GM19099 (cell line): Measurements from ENCODE around the gene KRT2.

Experiments
- POLR2A ChIP-seq: IDR thresholded peaks from 3 replicates; pipeline ENCODE4 v1.6.1; 2011; ENCODE audit warnings: low read depth; ENCODE audit not compliant: insufficient read length; ENCODE audit errors: extremely low read depth

KRT2 gene

GRCh38 chr12:52687497-52688385 lies 35.7 kb upstream of the KRT2 start:
- no peak for TF ChIP-seq POLR2A

- TF ChIP-seq POLR2A: no peak
Measured at GRCh38 chr12:52686756-52687487, 34.9 kb upstream of the KRT2 start.

- no peak for TF ChIP-seq POLR2A
Measured at GRCh38 chr12:52686063-52686462, 34.1 kb upstream of the KRT2 start.

GRCh38 chr12:52685406-52685890 lies 33.4 kb upstream of the KRT2 start:
- TF ChIP-seq POLR2A: no peak

GRCh38 chr12:52684431-52684830 lies 32.4 kb upstream of the KRT2 start:
- TF ChIP-seq POLR2A: no peak

- no peak for TF ChIP-seq POLR2A
Measured at GRCh38 chr12:52683575-52684300, 31.7 kb upstream of the KRT2 start.

- no peak for TF ChIP-seq POLR2A
Measured at GRCh38 chr12:52682938-52683574, 31.0 kb upstream of the KRT2 start.

GRCh38 chr12:52682381-52682660 lies 30.3 kb upstream of the KRT2 start:
- no peak for TF ChIP-seq POLR2A

- no peak for TF ChIP-seq POLR2A
Measured at GRCh38 chr12:52681526-52682380, 29.7 kb upstream of the KRT2 start.

GRCh38 chr12:52680363-52680762 lies 28.4 kb upstream of the KRT2 start, which contains the start of gene KRT1:
KRT1 (minus strand) TSS chr12:52680407; CDS start chr12:52680348, 59 bp downstream.
- no peak for TF ChIP-seq POLR2A

GRCh38 chr12:52679875-52680274 lies 27.9 kb upstream of the KRT2 start:
- TF ChIP-seq POLR2A: no peak

GRCh38 chr12:52677671-52678070 lies 25.7 kb upstream of the KRT2 start:
- no peak for TF ChIP-seq POLR2A

- TF ChIP-seq POLR2A: no peak
Measured at GRCh38 chr12:52677126-52677525, 25.1 kb upstream of the KRT2 start.

GRCh38 chr12:52676163-52676562 lies 24.2 kb upstream of the KRT2 start:
- TF ChIP-seq POLR2A: no peak
